Nephron (organoid): ENCODE measurements around the gene PHLDB3.

ENCODE experiments used
- H3K27ac Mint-ChIP-seq, 3 experiments: 2 replicates each; pipeline ENCODE4 v1.8.0; 2020; ENCODE audit warnings: mixed read lengths in 3 of 3, mild to moderate bottlenecking in 2 of 3, moderate library complexity in 1 of 3
- H3K27me3 Mint-ChIP-seq: 2 replicates; pipeline ENCODE4 v1.8.0; 2021; ENCODE audit warnings: low read depth, mild to moderate bottlenecking, moderate library complexity, mixed read lengths
- H3K36me3 Mint-ChIP-seq: 2 replicates; pipeline ENCODE4 v1.8.0; 2020; ENCODE audit warnings: low read depth, mixed read lengths
- H3K4me1 Mint-ChIP-seq: 2 replicates; pipeline ENCODE4 v1.8.0; 2020; ENCODE audit warnings: mixed read lengths
- H3K4me3 Mint-ChIP-seq, 3 experiments: 2 replicates each; pipeline ENCODE4 v1.8.0; 2020; ENCODE audit warnings: mild to moderate bottlenecking in 3 of 3, mixed read lengths in 3 of 3, moderate library complexity in 2 of 3
- H3K9me3 Mint-ChIP-seq: 2 replicates; pipeline ENCODE4 v1.8.0; 2020; ENCODE audit warnings: mixed read lengths
- TF ChIP-seq, protein P1 (sequence below), 3 experiments: fragments of 200-600 bp; sonication (generic); IDR thresholded peaks; one replicate each; pipeline ENCODE4 v1.5.0; 2021; ENCODE audit warnings: antibody characterized with exemption in 3 of 3; ENCODE audit not compliant: unreplicated experiment in 3 of 3

Gene PHLDB3

GRCh38 chr19:43435775-43436174 is 68.8 kb downstream of the PHLDB3 start:
- peaks cover 13% of the 10 kb centered on the region for H3K27me3 Mint-ChIP-seq
- TF ChIP-seq, protein P1, sequence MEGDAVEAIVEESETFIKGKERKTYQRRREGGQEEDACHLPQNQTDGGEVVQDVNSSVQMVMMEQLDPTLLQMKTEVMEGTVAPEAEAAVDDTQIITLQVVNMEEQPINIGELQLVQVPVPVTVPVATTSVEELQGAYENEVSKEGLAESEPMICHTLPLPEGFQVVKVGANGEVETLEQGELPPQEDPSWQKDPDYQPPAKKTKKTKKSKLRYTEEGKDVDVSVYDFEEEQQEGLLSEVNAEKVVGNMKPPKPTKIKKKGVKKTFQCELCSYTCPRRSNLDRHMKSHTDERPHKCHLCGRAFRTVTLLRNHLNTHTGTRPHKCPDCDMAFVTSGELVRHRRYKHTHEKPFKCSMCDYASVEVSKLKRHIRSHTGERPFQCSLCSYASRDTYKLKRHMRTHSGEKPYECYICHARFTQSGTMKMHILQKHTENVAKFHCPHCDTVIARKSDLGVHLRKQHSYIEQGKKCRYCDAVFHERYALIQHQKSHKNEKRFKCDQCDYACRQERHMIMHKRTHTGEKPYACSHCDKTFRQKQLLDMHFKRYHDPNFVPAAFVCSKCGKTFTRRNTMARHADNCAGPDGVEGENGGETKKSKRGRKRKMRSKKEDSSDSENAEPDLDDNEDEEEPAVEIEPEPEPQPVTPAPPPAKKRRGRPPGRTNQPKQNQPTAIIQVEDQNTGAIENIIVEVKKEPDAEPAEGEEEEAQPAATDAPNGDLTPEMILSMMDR (IDR thresholded peaks at IDR 0.05; ENCODE audit: unreplicated experiment in 3 of 3), result no peak
- H3K36me3 Mint-ChIP-seq, result no peaks in the 10 kb centered on the region
- H3K4me1 Mint-ChIP-seq, result peaks cover 15% of the 10 kb centered on the region
- no peak overlapping the region for H3K27ac Mint-ChIP-seq
- H3K4me3 Mint-ChIP-seq, result no peak overlapping the region
- H3K9me3 Mint-ChIP-seq, result no peaks in the 10 kb centered on the region

GRCh38 chr19:43433689-43434088 is 70.9 kb downstream of the PHLDB3 start:
- Mint-ChIP-seq H3K36me3 (no peaks in the 10 kb centered on the region), H3K9me3 (no peaks in the 10 kb centered on the region), H3K27ac (no peak overlapping the region), H3K4me1 (peaks cover 10% of the 10 kb centered on the region), H3K27me3 (peaks cover 13% of the 10 kb centered on the region), H3K4me3 (no peak overlapping the region)
- TF ChIP-seq, protein P1 (IDR thresholded peaks at IDR 0.05; ENCODE audit: unreplicated experiment in 3 of 3), result no peak

DNA sequence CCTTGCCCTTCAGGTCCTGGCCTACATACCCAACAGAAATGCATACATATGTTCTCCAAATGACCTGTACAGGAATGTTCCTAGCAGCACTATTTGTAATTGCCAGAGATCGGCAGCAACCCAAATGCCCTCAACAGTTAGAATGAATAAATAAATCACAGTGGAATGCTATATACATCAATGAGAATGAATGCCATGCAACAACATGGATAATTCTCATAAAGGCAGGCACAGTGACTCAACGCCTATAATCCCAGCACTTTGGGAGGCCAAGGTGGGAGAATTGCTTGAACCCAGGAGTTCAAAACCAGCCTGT is 71.2 kb downstream of the PHLDB3 start:
- H3K9me3 Mint-ChIP-seq, result no peaks in the 10 kb centered on the region
- H3K4me3 Mint-ChIP-seq, result no peak overlapping the region
- H3K4me1 Mint-ChIP-seq, result peaks cover 6% of the 10 kb centered on the region

DNA sequence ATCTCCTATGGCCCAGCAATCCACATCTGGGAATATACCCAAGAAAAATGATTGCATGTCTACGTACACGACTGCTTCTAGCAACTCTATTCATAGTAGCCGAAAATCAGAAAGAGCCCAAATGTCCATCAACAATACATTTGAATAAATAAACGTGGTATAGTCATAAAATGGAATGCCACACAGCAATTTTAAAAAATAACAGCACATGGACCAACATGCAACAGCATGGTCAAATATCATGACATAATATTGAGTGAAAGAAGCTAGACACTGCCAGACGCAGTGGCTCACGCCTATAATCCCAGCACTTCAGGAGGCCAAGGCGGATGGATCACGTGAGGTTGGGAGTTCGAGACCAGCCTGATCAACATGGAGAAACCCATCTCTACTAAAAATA is 73.6 kb downstream of the PHLDB3 start:
- Mint-ChIP-seq H3K4me1 (peaks cover 5% of the 10 kb centered on the region), H3K27me3 (peaks cover 5% of the 10 kb centered on the region), H3K4me3 (no peak overlapping the region)

More for the DNA sequence above, 71.2 kb downstream of the PHLDB3 start:
- Mint-ChIP-seq H3K36me3 (no peaks in the 10 kb centered on the region), H3K27ac (no peak overlapping the region), H3K27me3 (peaks cover 13% of the 10 kb centered on the region)
- TF ChIP-seq, protein P1 (IDR thresholded peaks at IDR 0.05; ENCODE audit: unreplicated experiment in 3 of 3), result no peak

GRCh38 chr19:43430142-43430710 is 74.3 kb downstream of the PHLDB3 start:
- H3K9me3 Mint-ChIP-seq, result no peaks in the 10 kb centered on the region
- no peak overlapping the region for H3K27ac Mint-ChIP-seq
- H3K4me3 Mint-ChIP-seq, result no peak overlapping the region
- H3K4me1 Mint-ChIP-seq, result peaks cover 5% of the 10 kb centered on the region
- H3K36me3 Mint-ChIP-seq, result no peaks in the 10 kb centered on the region
- TF ChIP-seq, protein P1 (IDR thresholded peaks at IDR 0.05; ENCODE audit: unreplicated experiment in 3 of 3), result no peak
- no peaks in the 10 kb centered on the region for H3K27me3 Mint-ChIP-seq

More for the DNA sequence above, 73.6 kb downstream of the PHLDB3 start:
- Mint-ChIP-seq H3K27ac (no peak overlapping the region), H3K36me3 (no peaks in the 10 kb centered on the region), H3K9me3 (no peaks in the 10 kb centered on the region)
- TF ChIP-seq, protein P1 (IDR thresholded peaks at IDR 0.05; ENCODE audit: unreplicated experiment in 3 of 3), result no peak

DNA sequence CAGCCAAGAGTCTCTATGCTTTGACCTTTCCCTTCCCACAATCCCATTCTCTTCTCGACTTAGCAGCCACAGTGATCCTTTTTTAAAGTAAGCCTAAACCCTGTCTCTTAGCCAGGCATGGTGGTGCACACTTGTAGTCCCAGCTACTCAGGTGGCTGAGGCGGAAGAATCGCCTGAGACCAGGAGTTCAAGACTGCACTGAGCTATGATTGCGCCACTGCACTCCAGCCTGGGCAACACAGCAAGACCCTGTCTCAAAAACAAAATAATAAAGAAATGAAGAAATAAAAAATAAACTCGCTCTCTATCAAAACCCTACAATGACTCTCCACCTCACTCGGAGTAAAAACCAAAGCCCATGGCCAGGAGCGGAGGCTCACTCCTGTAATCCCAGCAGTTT is 75.2 kb downstream of the PHLDB3 start:
- Mint-ChIP-seq H3K27me3 (no peaks in the 10 kb centered on the region), H3K27ac (no peak overlapping the region), H3K9me3 (no peaks in the 10 kb centered on the region), H3K4me3 (no peak overlapping the region), H3K4me1 (no peaks in the 10 kb centered on the region), H3K36me3 (no peaks in the 10 kb centered on the region)
- TF ChIP-seq, protein P1 (IDR thresholded peaks at IDR 0.05; ENCODE audit: unreplicated experiment in 3 of 3), result no peak
